HG02642 (cell line): Measurements from ENCODE around the gene ABCA4.
"Not testable (repeated sequence)": the region's sequence is repeated elsewhere in the genome, so short reads cannot be mapped to it uniquely, and the experiment has no call there.

ENCODE experiments used
- ATAC-seq: cut with Tn5 transposase; IDR thresholded peaks from one replicate; pipeline ENCODE4 v1.9.1; 2021; ENCODE audit warnings: mild to moderate bottlenecking; ENCODE audit not compliant: unreplicated experiment, poor library complexity

Gene ABCA4

GRCh38 chr1:93964096-93964776, 156.7 kb downstream of the ABCA4 start:
- no peak for ATAC-seq

- no peak for ATAC-seq
Observed at GRCh38 chr1:93963585-93963984, 157.4 kb downstream of the ABCA4 start.

GRCh38 chr1:93961906-93962305, 159.0 kb downstream of the ABCA4 start:
- no peak for ATAC-seq

- ATAC-seq, result no peak
Observed at GRCh38 chr1:93961443-93961842, 159.5 kb downstream of the ABCA4 start.

GRCh38 chr1:93960641-93961147, 160.3 kb downstream of the ABCA4 start:
- ATAC-seq, result no peak

- no peak for ATAC-seq
Observed at GRCh38 chr1:93959413-93959812, 161.5 kb downstream of the ABCA4 start.

GRCh38 chr1:93958726-93959100, 162.2 kb downstream of the ABCA4 start:
- ATAC-seq, result no peak

- no peak for ATAC-seq
Observed at GRCh38 chr1:93958032-93958725, 162.8 kb downstream of the ABCA4 start.

- no peak for ATAC-seq
Observed at GRCh38 chr1:93955765-93956164, 165.2 kb downstream of the ABCA4 start.

GRCh38 chr1:93947002-93947686, 173.8 kb downstream of the ABCA4 start:
- not testable (repeated sequence) for ATAC-seq
